ENCODE results near the gene FAT1.

- no peak for TF ChIP-seq CTCF (IDR thresholded peaks at IDR 0.05)
- no peak for TF ChIP-seq POLR2A (IDR thresholded peaks at IDR 0.05)
Observed at GRCh38 chr4:186669735-186670134, 53.9 kb downstream of the FAT1 start.

All from body of pancreas (tissue), 4 donors.